HepG2 (cell line): ENCODE data around the gene OR2K2. TPM values are rescaled to one million over a fixed set of nuclear protein-coding genes. Genes with fewer than 3 reads are reported as not detected.

Experiments
- ATAC-seq: fragments of 200-7000 bp; cut with Tn5 transposase; 3 replicates; pipeline ENCODE4 v1.9.1; 2020; ENCODE audit warnings: mild to moderate bottlenecking, moderate library complexity
- BruUV-seq: library from RNA; stranded (reverse); fragments of 400-500 nt; replicated peaks from 2 replicates; lab custom pipeline; 2021; lab: Mats Ljungman, UMichigan
- CTCF ChIA-PET: fragments of 300-600 bp; formaldehyde crosslinking; extraction: SDS; loops from one replicate; lab custom pipeline; 2021; ENCODE audit warnings: low total read pairs, inconsistent platforms, low intra/inter-chr PET ratio; lab: Yijun Ruan, JAX
- POLR2A ChIA-PET: fragments of 350-600 bp; sonication (Branson Sonifier 250); formaldehyde crosslinking; loops from one replicate; lab custom pipeline; 2020; ENCODE audit warnings: antibody characterized with exemption, inconsistent platforms; lab: Yijun Ruan, JAX
- DNase-seq: peaks from one replicate; pipeline ENCODE4 v3.0.0-alpha.2; 2015; ENCODE audit warnings: low spot score
- FAIRE-seq: peaks from 3 replicates; lab custom pipeline; 2011; peaks lifted over from hg19 to GRCh38; lab: Jason Lieb, UNC
- H2AFZ ChIP-seq: one replicate; pipeline ENCODE4 v1.6.1; 2011; ENCODE audit warnings: low read length, inconsistent platforms
- H3K27ac ChIP-seq: fragments of 300-600 bp; 3 replicates; pipeline ENCODE4 v1.8.0; 2011; ENCODE audit warnings: mixed run types, mild to moderate bottlenecking, mixed read lengths, low read length, inconsistent platforms; ENCODE audit not compliant: insufficient read depth; ENCODE audit errors: extremely low read length
- H3K27me3 ChIP-seq, 2 experiments: fragments of 200-600 bp in 1 of 2; 2 replicates in 1 of 2; 3 replicates in 1 of 2; pipeline versions ENCODE4 v1.6.0 to v1.8.0; 2011; ENCODE audit warnings: low read length in 2 of 2, mild to moderate bottlenecking in 2 of 2, moderate library complexity in 2 of 2, inconsistent platforms in 1 of 2; ENCODE audit not compliant: insufficient read depth in 2 of 2, control insufficient read depth in 1 of 2
- H3K36me3 ChIP-seq, 2 experiments: fragments of 200-600 bp in 1 of 2; replicated peaks in 1 of 2; 2 replicates in 1 of 2; 3 replicates in 1 of 2; pipeline versions ENCODE4 v1.5.1 to v1.8.0; 2011; ENCODE audit warnings: low read length in 2 of 2, inconsistent platforms in 1 of 2; ENCODE audit not compliant: insufficient read depth in 2 of 2, control insufficient read depth in 1 of 2
- H3K4me1 ChIP-seq: 2 replicates; pipeline ENCODE4 v1.5.1; 2012; ENCODE audit warnings: low read length, inconsistent platforms; ENCODE audit not compliant: insufficient read depth
- H3K4me2 ChIP-seq: 2 replicates; pipeline ENCODE4 v1.6.0; 2011; ENCODE audit warnings: low read depth, low read length, inconsistent platforms
- H3K4me3 ChIP-seq, 3 experiments: fragments of 200-600 bp in 1 of 3; sonication (generic), shearing (Covaris generic) in 1 of 3; replicated peaks in 1 of 3; 2 replicates each; pipeline ENCODE4 v1.5.1; 2011 to 2016; ENCODE audit warnings: low read length in 3 of 3, inconsistent platforms in 2 of 3, low read depth in 2 of 3, mild to moderate bottlenecking in 2 of 3, control low read depth in 1 of 3, mixed read lengths in 1 of 3; ENCODE audit not compliant: insufficient read depth in 1 of 3
- H3K79me2 ChIP-seq: one replicate; pipeline ENCODE4 v1.6.1; 2011; ENCODE audit warnings: low read length, inconsistent platforms; ENCODE audit not compliant: insufficient read depth
- H3K9ac ChIP-seq: 2 replicates; pipeline ENCODE4 v1.6.0; 2011; ENCODE audit warnings: mild to moderate bottlenecking, low read depth, low read length, inconsistent platforms; ENCODE audit not compliant: insufficient read depth
- H3K9me3 ChIP-seq: 2 replicates; pipeline ENCODE4 v1.5.1; 2012; ENCODE audit warnings: mild to moderate bottlenecking, low read length
- H4K20me1 ChIP-seq: 2 replicates; pipeline ENCODE4 v1.6.0; 2011; ENCODE audit warnings: inconsistent platforms, mild to moderate bottlenecking, low read length, moderate library complexity; ENCODE audit not compliant: insufficient read depth
- ATRX ChIP-seq: sonication (generic); formaldehyde crosslinking; IDR thresholded peaks from 2 replicates; pipeline ENCODE4 v1.4.0; 2020; ENCODE audit warnings: missing genetic modification reagents, borderline replicate concordance
- EP300 ChIP-seq, 3 experiments: sonication (generic) in 1 of 3; formaldehyde crosslinking in 1 of 3; IDR thresholded peaks; 2 replicates each; pipeline versions ENCODE4 v1.5.1 to v1.6.1; 2011 to 2020; ENCODE audit warnings: low read depth in 2 of 3, low read length in 2 of 3, borderline replicate concordance in 1 of 3, improper control_type of control experiment in 1 of 3, mild to moderate bottlenecking in 1 of 3, missing genetic modification reagents in 1 of 3, moderate library complexity in 1 of 3
- PHB2 ChIP-seq: fragments of 450-650 bp; IDR thresholded peaks from 2 replicates; pipeline ENCODE4 v1.6.1; 2018; ENCODE audit not compliant: partially characterized antibody
- YY1 ChIP-seq: IDR thresholded peaks from 2 replicates; pipeline ENCODE4 v1.6.1; 2011; ENCODE audit warnings: low read length, low read depth, moderate library complexity, mild to moderate bottlenecking; ENCODE audit not compliant: insufficient read depth, insufficient replicate concordance
- ZFP62 ChIP-seq: sonication (generic); formaldehyde crosslinking; IDR thresholded peaks from 2 replicates; pipeline ENCODE4 v1.4.0; 2020; ENCODE audit warnings: missing genetic modification reagents
- WGBS: methylation state at CpG from one replicate; pipeline ENCODE4 v1.1.6; 2017; ENCODE audit warnings: low lambda C conversion rate; 5-methylcytosine and 5-hydroxymethylcytosine counted together
- in situ Hi-C: cut with HindIII; loops from 2 replicates; pipeline ENCODE4 v1.10.0; 2017; ENCODE audit warnings: low pct_unique_long_range_greater_than_20kb; ENCODE audit not compliant: extremely low pct_ligation_motif_present
- intact Hi-C: fragments of 100-400 bp; cut with micrococcal nuclease; formaldehyde crosslinking; loops from one replicate; pipeline ENCODE4 v1.10.0; 2022; ENCODE audit not compliant: unreplicated experiment
- polyA plus RNA-seq, 8 experiments: library from polyadenylated mRNA; depleted of rRNA in 3 of 8; stranded (reverse) in 7 of 8; unstranded in 1 of 8; fragments of >200 nt; fragmentation: Illumina TruSeq in 4 of 8; extraction: Trizol in 4 of 8; gene quantifications; 2 replicates each; pipeline versions ENCODE4 v1.2.1 to v1.2.3, GENCODE V29; 2011 to 2016; ENCODE audit warnings: low read depth in 4 of 8, missing spikeins in 1 of 8, mixed read lengths in 1 of 8; ENCODE audit not compliant: insufficient read depth in 1 of 8
- total RNA-seq, 5 experiments: library from RNA; depleted of rRNA; stranded (reverse); fragments of >200 nt; fragmentation: Illumina TruSeq; extraction: Trizol; gene quantifications; 2 replicates each; pipeline ENCODE4 v1.2.3, GENCODE V29; 2016; ENCODE audit warnings: low read depth in 1 of 5
- TF ChIP-seq, protein P1 (sequence below): sonication (generic); formaldehyde crosslinking; IDR thresholded peaks from 2 replicates; pipeline ENCODE4 v1.4.0; 2020; ENCODE audit warnings: missing genetic modification reagents, borderline replicate concordance
- TF ChIP-seq, protein P2 (sequence below): sonication (generic); formaldehyde crosslinking; IDR thresholded peaks from 2 replicates; pipeline ENCODE4 v1.8.1; 2023; ENCODE audit warnings: mild to moderate bottlenecking, inconsistent platforms, moderate library complexity, missing genetic modification reagents, borderline replicate concordance

OR2K2 gene
- total and polyA plus RNA-seq, 2 of the 13 experiments (the other 11 are each of a cell fraction or from before 2014, with no cell fraction given), result not detected

DNA sequence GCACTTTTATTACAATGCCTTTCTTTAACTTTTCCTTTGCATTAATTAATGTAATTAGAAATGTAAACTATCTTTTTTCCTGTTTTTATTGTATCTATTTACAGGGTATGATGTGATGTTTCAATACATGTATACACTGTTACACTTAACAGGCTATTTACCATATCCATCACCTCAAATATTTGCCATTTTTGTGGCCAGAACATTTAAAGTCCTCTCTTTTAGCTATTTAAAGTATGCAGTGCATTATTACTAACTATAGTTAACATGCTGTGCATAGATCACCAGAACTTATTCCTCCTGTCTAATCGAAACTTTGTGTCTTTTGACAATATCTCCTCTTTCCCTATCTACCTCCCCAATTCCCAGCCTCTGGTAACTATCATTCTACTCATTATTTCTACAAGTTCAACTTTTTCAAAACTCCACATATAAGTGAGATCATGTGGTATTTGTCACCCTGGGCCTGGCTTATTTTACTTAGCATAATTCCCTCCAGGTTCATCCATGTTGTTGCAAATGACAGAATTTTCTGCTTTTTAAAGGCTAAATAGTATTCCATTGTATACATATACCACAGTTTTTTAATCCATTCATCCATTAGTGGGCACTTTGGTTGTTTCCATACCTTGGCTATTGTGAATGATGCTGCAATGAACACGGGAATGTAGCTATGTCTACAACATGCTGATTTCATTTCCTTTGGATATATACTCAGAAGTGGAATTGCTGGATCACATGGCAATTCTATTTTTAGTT, 32.8 kb downstream of the OR2K2 start:
- ChIA-PET CTCF (no interaction called here), POLR2A (no interaction called here)
- no peak overlapping the region for H3K9ac ChIP-seq
- H3K4me1 ChIP-seq, result no peaks in the 10 kb centered on the region
- no peak overlapping the region for H3K27ac ChIP-seq
- 0% methylated on average over 2 of the region's 2 CpGs for WGBS
- H3K36me3 ChIP-seq, result no peaks in the 10 kb centered on the region
- in situ Hi-C loops, result loop anchor here (25.0 kb wide), 2 partner anchors 410 to 660 kb away; no protein-coding TSS in a partner anchor
- H3K79me2 ChIP-seq, result no peaks in the 10 kb centered on the region
- BruUV-seq, result no TSS peak
- H3K4me3 ChIP-seq, result no peak overlapping the region
- FAIRE-seq (no peak), DNase-seq (no peak)
- H4K20me1 ChIP-seq, result no peaks in the 10 kb centered on the region
- H3K27me3 ChIP-seq, result no peaks in the 10 kb centered on the region
- intact Hi-C loops, result loop anchor here (5.0 kb wide), 2 partner anchors 260 to 845 kb away; partner anchors contain the start of gene LPAR1
- TF ChIP-seq YY1 (no peak), PHB2 (no peak), EP300 (IDR thresholded peaks at IDR 0.05; ENCODE audit: low read depth in 2 of 2, low read length in 2 of 2) (no peak), EP300 (CRISPR knock-in tag; IDR thresholded peaks at IDR 0.05; ENCODE audit: borderline replicate concordance) (no peak), ZFP62 (CRISPR knock-in tag) (no peak), ATRX (CRISPR knock-in tag) (no peak)
- TF ChIP-seq, protein P1, sequence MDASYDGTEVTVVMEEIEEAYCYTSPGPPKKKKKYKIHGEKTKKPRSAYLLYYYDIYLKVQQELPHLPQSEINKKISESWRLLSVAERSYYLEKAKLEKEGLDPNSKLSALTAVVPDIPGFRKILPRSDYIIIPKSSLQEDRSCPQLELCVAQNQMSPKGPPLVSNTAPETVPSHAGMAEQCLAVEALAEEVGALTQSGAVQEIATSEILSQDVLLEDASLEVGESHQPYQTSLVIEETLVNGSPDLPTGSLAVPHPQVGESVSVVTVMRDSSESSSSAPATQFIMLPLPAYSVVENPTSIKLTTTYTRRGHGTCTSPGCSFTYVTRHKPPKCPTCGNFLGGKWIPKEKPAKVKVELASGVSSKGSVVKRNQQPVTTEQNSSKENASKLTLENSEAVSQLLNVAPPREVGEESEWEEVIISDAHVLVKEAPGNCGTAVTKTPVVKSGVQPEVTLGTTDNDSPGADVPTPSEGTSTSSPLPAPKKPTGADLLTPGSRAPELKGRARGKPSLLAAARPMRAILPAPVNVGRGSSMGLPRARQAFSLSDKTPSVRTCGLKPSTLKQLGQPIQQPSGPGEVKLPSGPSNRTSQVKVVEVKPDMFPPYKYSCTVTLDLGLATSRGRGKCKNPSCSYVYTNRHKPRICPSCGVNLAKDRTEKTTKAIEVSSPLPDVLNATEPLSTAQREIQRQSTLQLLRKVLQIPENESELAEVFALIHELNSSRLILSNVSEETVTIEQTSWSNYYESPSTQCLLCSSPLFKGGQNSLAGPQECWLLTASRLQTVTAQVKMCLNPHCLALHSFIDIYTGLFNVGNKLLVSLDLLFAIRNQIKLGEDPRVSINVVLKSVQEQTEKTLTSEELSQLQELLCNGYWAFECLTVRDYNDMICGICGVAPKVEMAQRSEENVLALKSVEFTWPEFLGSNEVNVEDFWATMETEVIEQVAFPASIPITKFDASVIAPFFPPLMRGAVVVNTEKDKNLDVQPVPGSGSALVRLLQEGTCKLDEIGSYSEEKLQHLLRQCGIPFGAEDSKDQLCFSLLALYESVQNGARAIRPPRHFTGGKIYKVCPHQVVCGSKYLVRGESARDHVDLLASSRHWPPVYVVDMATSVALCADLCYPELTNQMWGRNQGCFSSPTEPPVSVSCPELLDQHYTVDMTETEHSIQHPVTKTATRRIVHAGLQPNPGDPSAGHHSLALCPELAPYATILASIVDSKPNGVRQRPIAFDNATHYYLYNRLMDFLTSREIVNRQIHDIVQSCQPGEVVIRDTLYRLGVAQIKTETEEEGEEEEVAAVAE (CRISPR knock-in tag), result no peak
- TF ChIP-seq, protein P2, sequence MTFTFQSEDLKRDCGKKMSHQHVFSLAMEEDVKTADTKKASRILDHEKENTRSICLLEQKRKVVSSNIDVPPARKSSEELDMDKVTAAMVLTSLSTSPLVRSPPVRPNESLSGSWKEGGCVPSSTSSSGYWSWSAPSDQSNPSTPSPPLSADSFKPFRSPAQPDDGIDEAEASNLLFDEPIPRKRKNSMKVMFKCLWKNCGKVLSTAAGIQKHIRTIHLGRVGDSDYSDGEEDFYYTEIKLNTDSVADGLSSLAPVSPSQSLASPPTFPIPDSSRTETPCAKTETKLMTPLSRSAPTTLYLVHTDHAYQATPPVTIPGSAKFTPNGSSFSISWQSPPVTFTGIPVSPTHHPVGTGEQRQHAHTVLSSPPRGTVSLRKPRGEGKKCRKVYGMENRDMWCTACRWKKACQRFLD (CRISPR knock-in tag), result no peak
- TF ChIP-seq, all 625 proteins: peak for 0
- Histone ChIP-seq H2AFZ (no peak overlapping the region), H3K4me2 (no peak overlapping the region), H3K9me3 (no peaks in the 10 kb centered on the region)
- ATAC-seq, result no peak
